Middle frontal gyrus (tissue), 1 donor: ENCODE measurements around the gene CUL4A.
"Not testable (repeated sequence)": the region's sequence is repeated elsewhere in the genome, so short reads cannot be mapped to it uniquely, and the experiment has no call there.

Experiments used
- DNase-seq: peaks from one replicate; pipeline ENCODE4 v3.0.0-alpha.2; 2015; ENCODE audit warnings: low spot score; ENCODE audit errors: extremely low spot score

The CUL4A gene

GRCh38 chr13:113209336-113209758, at the start of gene CUL4A:
TSS of gene CUL4A (plus strand) at chr13:113209613. CDS start at chr13:113209628, 15 bp downstream.
- no peak for DNase-seq

- no peak for DNase-seq
Measured at GRCh38 chr13:113159701-113160100, 49.7 kb upstream of the CUL4A start.

GRCh38 chr13:113160983-113161382, 48.4 kb upstream of the CUL4A start:
- no peak for DNase-seq

GRCh38 chr13:113161433-113161832, 48.0 kb upstream of the CUL4A start:
- no peak for DNase-seq

GRCh38 chr13:113161975-113162374, 47.4 kb upstream of the CUL4A start:
- DNase-seq, result not testable (repeated sequence)

- no peak for DNase-seq
Measured at GRCh38 chr13:113162783-113163685, 46.4 kb upstream of the CUL4A start.

- no peak for DNase-seq
Measured at GRCh38 chr13:113164492-113164891, 44.9 kb upstream of the CUL4A start.

- DNase-seq, result no peak
Measured at GRCh38 chr13:113166266-113166665, 43.1 kb upstream of the CUL4A start.

- no peak for DNase-seq
Measured at GRCh38 chr13:113166681-113167080, 42.7 kb upstream of the CUL4A start.

GRCh38 chr13:113167155-113167554, 42.3 kb upstream of the CUL4A start:
- no peak for DNase-seq

GRCh38 chr13:113167575-113167974, 41.8 kb upstream of the CUL4A start:
- DNase-seq, result no peak

GRCh38 chr13:113168211-113168610, 41.2 kb upstream of the CUL4A start:
- no peak for DNase-seq

GRCh38 chr13:113169277-113170272, 39.8 kb upstream of the CUL4A start:
- DNase-seq, result no peak

GRCh38 chr13:113170511-113170910, 38.9 kb upstream of the CUL4A start:
- no peak for DNase-seq

- no peak for DNase-seq
Measured at GRCh38 chr13:113171250-113172125, 37.9 kb upstream of the CUL4A start.

GRCh38 chr13:113172419-113172926, 36.9 kb upstream of the CUL4A start:
- DNase-seq, result no peak

- DNase-seq, result no peak
Measured at GRCh38 chr13:113176280-113176679, 33.1 kb upstream of the CUL4A start.

GRCh38 chr13:113176822-113177221, 32.6 kb upstream of the CUL4A start:
- DNase-seq, result no peak

GRCh38 chr13:113178070-113178895, 31.1 kb upstream of the CUL4A start:
- DNase-seq, result no peak

- no peak for DNase-seq
Measured at GRCh38 chr13:113178896-113179167, 30.6 kb upstream of the CUL4A start.
